ENCODE data around the gene TNIP1. TPM values are rescaled to one million over a fixed set of nuclear protein-coding genes. Genes with fewer than 3 reads are reported as not detected.

The TNIP1 gene
- total and polyA plus RNA-seq, 12 donors: 36.6 to 129 (median 93.2) TPM

GRCh38 chr5:151115272-151115905 is 34.6 kb upstream of the TNIP1 start:
- Histone ChIP-seq H3K36me3 (replicated peaks in 1 of 2) (peaks cover 0 to 77% of the 10 kb centered on the region in 2 donors), H3K4me3 (no peak overlapping the region), H3K4me1 (replicated peaks in 1 of 2) (peaks cover 0 to 11% of the 10 kb centered on the region in 2 donors), H3K27ac (no peak overlapping the region), H3K27me3 (no peaks in the 10 kb centered on the region), H3K9me3 (replicated peaks in 1 of 3) (no peaks in the 10 kb centered on the region)
- intact Hi-C loops (cut with DNase I): loop anchor here in 1 of 2 donors (5.0 kb wide), 2 partner anchors 63 to 113 kb away; no protein-coding TSS in a partner anchor
- DNase-seq: peak; percentile 68 to 89 (median 82)
- WGBS, 4 donors: 1 to 4% (median 2%) methylated on average over 6 to 7 of the region's 7 CpGs
- TF ChIP-seq POLR2A (IDR thresholded peaks at IDR 0.05): no peak
- peak; percentile 90 to 96 (median 94) for TF ChIP-seq CTCF (IDR thresholded peaks at IDR 0.05)

- Histone ChIP-seq H3K36me3 (replicated peaks in 1 of 2) (peaks cover 0 to 77% of the 10 kb centered on the region in 2 donors), H3K4me1 (replicated peaks in 1 of 2) (peaks cover 2% of the 10 kb centered on the region in 2 donors), H3K9me3 (replicated peaks in 1 of 3) (no peaks in the 10 kb centered on the region), H3K27me3 (no peaks in the 10 kb centered on the region), H3K27ac (no peak overlapping the region), H3K4me3 (no peak overlapping the region)
- no peak for DNase-seq
- intact Hi-C loops (cut with DNase I): loop anchor here in 1 of 2 donors (5.0 kb wide), 1 partner anchor 106 kb away; no protein-coding TSS in a partner anchor
- WGBS, 4 donors: 76 to 90% (median 86%) methylated on average over 3 of the region's 3 CpGs
- TF ChIP-seq CTCF (IDR thresholded peaks at IDR 0.05): no peak
- no peak for TF ChIP-seq POLR2A (IDR thresholded peaks at IDR 0.05)
Observed at GRCh38 chr5:151113651-151114050, 32.8 kb upstream of the TNIP1 start.

- Histone ChIP-seq H3K9me3 (replicated peaks in 1 of 3) (no peaks in the 10 kb centered on the region), H3K27me3 (no peaks in the 10 kb centered on the region), H3K4me1 (replicated peaks in 1 of 2) (peaks cover 5 to 9% of the 10 kb centered on the region in 2 donors), H3K27ac (no peak overlapping the region), H3K36me3 (replicated peaks in 1 of 2) (peaks cover 0 to 74% of the 10 kb centered on the region in 2 donors), H3K4me3 (no peak overlapping the region)
- DNase-seq: no peak
- intact Hi-C loops (cut with DNase I): loop anchor here in 1 of 2 donors (5.0 kb wide), 1 partner anchor 104 kb away; no protein-coding TSS in a partner anchor
- WGBS, 4 donors: 92 to 100% (median 99%) methylated on average over 3 of the region's 3 CpGs
- TF ChIP-seq POLR2A (IDR thresholded peaks at IDR 0.05): no peak
- no peak for TF ChIP-seq CTCF (IDR thresholded peaks at IDR 0.05)
Observed at GRCh38 chr5:151110992-151111391, 30.2 kb upstream of the TNIP1 start.

GRCh38 chr5:151110122-151110681 is 29.4 kb upstream of the TNIP1 start:
- no peak overlapping the region for H3K4me3 ChIP-seq
- peaks cover 5 to 9% of the 10 kb centered on the region in 2 donors for H3K4me1 ChIP-seq (replicated peaks in 1 of 2)
- no peak for DNase-seq
- H3K9me3 ChIP-seq (replicated peaks in 1 of 3): no peaks in the 10 kb centered on the region
- H3K27ac ChIP-seq: no peak overlapping the region
- intact Hi-C loops (cut with DNase I): loop anchor here in 1 of 2 donors (5.0 kb wide), 1 partner anchor 103 kb away; no protein-coding TSS in a partner anchor
- TF ChIP-seq POLR2A (IDR thresholded peaks at IDR 0.05) (no peak), CTCF (IDR thresholded peaks at IDR 0.05) (no peak)
- H3K36me3 ChIP-seq (replicated peaks in 1 of 2): peaks cover 0 to 76% of the 10 kb centered on the region in 2 donors
- no peaks in the 10 kb centered on the region for H3K27me3 ChIP-seq
- 85 to 91% (median 89%) methylated on average over 11 of the region's 11 CpGs for WGBS, 4 donors

All from adrenal gland (tissue), 12 donors.